Fibroblast of skin of right quadriceps (primary cell): ENCODE measurements around the gene CACHD1.
A peak's percentile ranks its signal among the peaks of the same experiment; 100 is the strongest.
"Not testable (repeated sequence)": the region's sequence is repeated elsewhere in the genome, so short reads cannot be mapped to it uniquely, and the experiment has no call there.

ENCODE experiments used
- DNase-seq: peaks from one replicate; pipeline ENCODE4 v3.0.0-alpha.2; 2013

CACHD1 gene

DNA sequence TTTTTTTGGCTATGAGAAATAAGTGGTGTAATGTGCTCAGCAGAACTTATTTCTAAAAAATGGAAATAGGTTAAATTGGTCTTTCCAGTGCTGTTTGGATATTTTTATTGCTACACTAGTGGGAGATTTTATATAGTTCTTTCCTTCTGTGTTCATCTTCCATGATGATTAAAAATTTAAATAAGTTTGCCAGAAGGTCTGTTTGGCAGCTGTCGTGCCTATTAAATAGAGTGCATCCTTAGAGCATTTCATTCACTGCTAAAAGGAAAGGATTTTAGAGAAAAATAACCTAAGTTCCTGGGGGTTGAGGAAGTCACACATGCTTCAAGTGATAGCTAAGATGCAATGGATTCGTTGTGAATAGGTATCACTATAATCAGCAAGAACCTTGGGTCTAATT lies 245.3 kb downstream of the CACHD1 start:
- no peak for DNase-seq

GRCh38 chr1:64721135-64721534 lies 251.2 kb downstream of the CACHD1 start:
- no peak for DNase-seq

DNA sequence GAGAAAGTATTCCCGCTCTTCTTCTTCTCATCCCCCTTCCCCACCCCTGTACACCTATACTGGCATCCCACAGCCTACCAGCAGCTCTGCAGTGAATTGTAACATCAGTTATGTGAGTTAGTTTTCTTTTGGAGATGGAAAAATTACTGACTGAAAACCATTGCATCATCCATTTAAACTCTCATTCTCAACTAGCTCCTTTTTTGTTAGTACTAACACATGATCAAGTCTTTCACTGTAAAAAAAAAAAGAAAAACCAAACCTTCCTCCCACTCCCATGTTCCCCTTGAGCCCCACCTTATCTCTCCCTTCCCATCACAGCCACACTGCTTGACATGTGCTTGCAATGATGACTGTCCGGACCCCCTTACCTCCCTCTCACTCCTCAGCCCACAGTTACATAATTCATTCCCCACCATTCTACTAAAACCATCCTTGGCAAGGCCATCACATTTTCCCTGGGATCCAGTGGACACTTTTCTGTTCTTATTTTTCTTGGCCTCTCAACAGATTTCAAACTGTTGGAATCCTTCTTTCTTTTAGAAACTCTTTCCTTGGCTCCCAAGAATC lies 251.7 kb downstream of the CACHD1 start:
- no peak for DNase-seq

DNA sequence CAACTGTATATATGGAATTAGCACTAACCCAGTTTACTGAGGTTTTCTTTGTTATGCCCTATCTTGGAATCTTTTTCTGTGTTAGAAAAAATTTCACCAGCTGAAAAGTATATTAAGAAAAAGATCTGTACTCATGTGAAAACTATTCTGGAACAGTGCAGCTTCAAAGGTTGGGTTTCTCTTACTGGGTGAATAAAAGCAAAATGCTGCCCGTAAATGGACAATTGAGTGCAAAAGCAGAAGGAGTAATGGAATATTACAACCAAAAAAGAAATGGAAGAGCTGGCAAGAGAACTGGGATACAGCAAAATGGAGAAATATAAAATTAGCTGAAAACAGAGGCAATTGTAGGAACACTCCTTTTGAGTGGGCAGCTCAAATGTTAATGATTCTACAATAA lies 257.9 kb downstream of the CACHD1 start:
- DNase-seq: no peak

GRCh38 chr1:64733581-64734286 lies 263.8 kb downstream of the CACHD1 start:
- DNase-seq: peak; percentile 43

DNA sequence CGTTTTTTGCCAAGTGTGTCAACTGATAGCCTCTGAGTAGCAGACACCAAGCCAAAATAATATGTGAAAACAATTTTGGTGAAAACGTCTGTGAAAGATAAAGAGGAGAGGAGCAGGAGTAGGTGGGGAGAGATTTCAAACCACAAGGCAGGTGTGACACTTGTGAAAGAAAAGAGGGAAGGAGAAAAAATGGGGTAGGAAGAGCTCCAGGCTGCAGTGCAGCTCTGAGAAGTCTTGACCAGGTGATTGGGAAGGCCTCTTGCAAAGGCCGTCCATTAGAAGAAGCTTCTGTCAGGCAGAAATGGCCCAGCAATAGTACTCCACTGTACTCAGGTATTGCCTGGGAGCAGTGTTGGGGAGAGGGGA lies 264.3 kb downstream of the CACHD1 start:
- DNase-seq: no peak

DNA sequence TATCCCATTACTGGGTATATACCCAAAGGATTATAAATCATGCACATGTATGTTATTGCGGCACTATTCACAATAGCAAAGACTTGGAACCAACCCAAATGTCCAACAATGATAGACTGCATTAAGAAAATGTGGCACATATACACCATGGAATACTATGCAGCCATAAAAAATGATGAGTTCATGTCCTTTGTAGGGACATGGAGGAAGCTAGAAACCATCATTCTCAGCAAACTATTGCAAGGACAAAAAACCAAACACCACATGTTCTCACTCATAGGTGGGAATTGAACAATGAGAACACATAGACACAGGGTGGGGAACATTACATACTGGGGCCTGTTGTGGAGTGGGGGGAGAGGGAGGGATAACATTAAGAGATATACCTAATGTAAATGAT lies 270.8 kb downstream of the CACHD1 start:
- not testable (repeated sequence) for DNase-seq
